Glutamatergic neuron (in vitro differentiated cells): Measurements from ENCODE around the gene ANKRD13D. TPM values are rescaled to one million over a fixed set of nuclear protein-coding genes. Genes with fewer than 3 reads are reported as not detected.

Source experiments
- DNase-seq: peaks from one replicate; pipeline ENCODE4 v3.0.0; 2022
- H3K27ac Mint-ChIP-seq: one replicate; pipeline ENCODE4 v1.8.0; 2020; ENCODE audit warnings: mild to moderate bottlenecking, mixed read lengths, inconsistent platforms; ENCODE audit not compliant: unreplicated experiment
- H3K27me3 Mint-ChIP-seq: one replicate; pipeline ENCODE4 v1.8.0; 2020; ENCODE audit warnings: mild to moderate bottlenecking, moderate library complexity, mixed read lengths, inconsistent platforms; ENCODE audit not compliant: unreplicated experiment
- H3K36me3 Mint-ChIP-seq: one replicate; pipeline ENCODE4 v1.8.0; 2020; ENCODE audit warnings: mild to moderate bottlenecking, mixed read lengths, inconsistent platforms; ENCODE audit not compliant: unreplicated experiment
- H3K4me1 Mint-ChIP-seq: one replicate; pipeline ENCODE4 v1.8.0; 2020; ENCODE audit warnings: mild to moderate bottlenecking, low read depth, mixed read lengths, inconsistent platforms; ENCODE audit not compliant: unreplicated experiment
- H3K4me3 Mint-ChIP-seq: one replicate; pipeline ENCODE4 v1.8.0; 2020; ENCODE audit warnings: mild to moderate bottlenecking, mixed read lengths, inconsistent platforms; ENCODE audit not compliant: unreplicated experiment
- H3K9me3 Mint-ChIP-seq: one replicate; pipeline ENCODE4 v1.8.0; 2020; ENCODE audit warnings: mild to moderate bottlenecking, moderate library complexity, mixed read lengths, inconsistent platforms; ENCODE audit not compliant: unreplicated experiment
- total RNA-seq: library from RNA; stranded (reverse); fragmentation: NEBNext Ultra II Directional; extraction: Animal tissue kit (Norgen Biotek cat#: 25700); gene quantifications from one replicate; pipeline ENCODE4 v1.2.1, GENCODE V29; 2021; ENCODE audit not compliant: unreplicated experiment
- TF ChIP-seq, protein P1 (sequence below): fragments of 200-600 bp; sonication (generic); IDR thresholded peaks from one replicate; pipeline ENCODE4 v1.5.0; 2021; ENCODE audit not compliant: partially characterized antibody, unreplicated experiment

Gene ANKRD13D
- total RNA-seq, 1 donor from 2014 or later: 109 TPM

DNA sequence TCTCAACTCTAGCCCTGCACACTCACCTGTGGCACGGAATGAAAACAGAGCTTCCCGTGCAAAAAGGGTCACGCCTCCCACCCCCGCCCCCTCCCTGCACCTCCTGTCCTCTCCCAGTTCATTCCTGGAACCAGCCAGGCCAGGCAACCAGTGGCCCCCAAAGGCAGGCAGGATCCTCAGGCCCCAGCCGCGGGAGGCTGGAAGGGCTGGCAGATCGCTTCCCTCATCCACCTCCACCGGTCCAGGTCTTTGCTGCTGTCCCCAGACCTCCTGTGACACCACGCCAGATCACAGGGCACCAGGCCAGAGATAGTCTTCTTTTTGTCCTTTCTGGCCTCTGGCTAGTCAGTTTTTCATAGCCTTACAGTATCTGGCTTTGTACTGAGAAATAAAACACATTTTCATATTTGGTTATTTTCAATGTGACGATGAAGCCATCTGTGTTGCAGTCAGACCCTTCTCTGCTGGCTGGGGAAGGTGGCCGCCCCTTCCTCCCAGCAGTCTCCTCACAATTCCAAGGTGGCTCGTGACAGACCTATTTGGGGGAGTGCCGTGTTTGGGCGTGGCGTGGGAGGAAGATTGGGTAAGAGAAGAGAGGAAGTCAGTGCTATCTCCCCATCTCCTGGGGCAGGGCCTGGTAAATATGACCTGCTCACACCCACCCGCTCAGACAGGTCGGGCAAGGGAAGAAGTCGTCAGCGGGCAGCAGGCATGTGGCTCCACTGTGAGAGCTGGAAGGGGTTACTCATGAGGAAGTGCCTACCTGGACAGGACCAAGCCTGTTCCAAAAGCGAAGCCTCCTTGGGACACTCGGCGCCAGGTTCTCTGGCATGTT lies 23.3 kb downstream of the ANKRD13D start:
- TF ChIP-seq, protein P1, sequence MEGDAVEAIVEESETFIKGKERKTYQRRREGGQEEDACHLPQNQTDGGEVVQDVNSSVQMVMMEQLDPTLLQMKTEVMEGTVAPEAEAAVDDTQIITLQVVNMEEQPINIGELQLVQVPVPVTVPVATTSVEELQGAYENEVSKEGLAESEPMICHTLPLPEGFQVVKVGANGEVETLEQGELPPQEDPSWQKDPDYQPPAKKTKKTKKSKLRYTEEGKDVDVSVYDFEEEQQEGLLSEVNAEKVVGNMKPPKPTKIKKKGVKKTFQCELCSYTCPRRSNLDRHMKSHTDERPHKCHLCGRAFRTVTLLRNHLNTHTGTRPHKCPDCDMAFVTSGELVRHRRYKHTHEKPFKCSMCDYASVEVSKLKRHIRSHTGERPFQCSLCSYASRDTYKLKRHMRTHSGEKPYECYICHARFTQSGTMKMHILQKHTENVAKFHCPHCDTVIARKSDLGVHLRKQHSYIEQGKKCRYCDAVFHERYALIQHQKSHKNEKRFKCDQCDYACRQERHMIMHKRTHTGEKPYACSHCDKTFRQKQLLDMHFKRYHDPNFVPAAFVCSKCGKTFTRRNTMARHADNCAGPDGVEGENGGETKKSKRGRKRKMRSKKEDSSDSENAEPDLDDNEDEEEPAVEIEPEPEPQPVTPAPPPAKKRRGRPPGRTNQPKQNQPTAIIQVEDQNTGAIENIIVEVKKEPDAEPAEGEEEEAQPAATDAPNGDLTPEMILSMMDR: no peak

DNA sequence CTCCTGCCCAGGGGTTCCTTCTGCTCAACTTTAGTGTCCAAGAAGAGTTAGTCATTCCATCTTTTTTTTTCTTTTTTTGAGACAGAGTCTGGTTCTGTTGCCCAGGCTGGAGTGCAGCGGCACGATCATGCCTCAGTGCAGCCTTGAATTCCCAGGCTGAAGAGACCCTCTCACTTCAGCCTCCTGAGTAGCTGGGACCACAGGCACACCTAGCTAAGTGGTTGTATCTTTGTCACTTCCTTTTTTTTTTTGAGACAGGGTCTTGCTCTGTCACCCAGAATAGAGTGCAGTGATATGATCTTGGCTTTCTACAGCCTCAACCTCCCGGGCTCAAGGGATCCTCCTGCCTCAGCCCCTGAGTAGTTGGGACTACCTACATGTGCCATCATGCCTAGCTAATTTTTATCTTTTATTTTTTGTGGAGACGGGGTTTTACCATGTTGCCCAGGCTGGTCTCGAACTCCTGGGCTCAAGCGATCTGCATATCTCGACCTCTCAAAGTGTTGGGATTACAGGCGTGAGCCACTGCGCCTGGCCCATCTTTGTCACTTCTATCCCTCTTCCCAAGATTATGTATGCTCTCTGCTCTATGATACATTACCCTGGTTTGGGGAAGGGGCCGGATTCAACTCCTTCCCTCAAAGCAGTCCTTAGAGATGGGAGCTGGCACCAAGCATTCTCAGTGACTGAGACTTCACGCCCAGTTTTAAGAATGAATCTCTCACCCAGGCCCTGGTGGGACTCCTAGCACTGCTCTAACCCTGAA lies 24.2 kb downstream of the ANKRD13D start:
- H3K4me1 Mint-ChIP-seq: no peaks in the 10 kb centered on the region
- no peaks in the 10 kb centered on the region for H3K36me3 Mint-ChIP-seq
- no peak for DNase-seq
- peaks cover 3% of the 10 kb centered on the region for H3K27me3 Mint-ChIP-seq
- no peak overlapping the region for H3K27ac Mint-ChIP-seq
- peaks cover 5% of the 10 kb centered on the region for H3K9me3 Mint-ChIP-seq
- TF ChIP-seq, protein P1: no peak
- H3K4me3 Mint-ChIP-seq: no peak overlapping the region

More for the DNA sequence above, 23.3 kb downstream of the ANKRD13D start:
- H3K27ac Mint-ChIP-seq: no peak overlapping the region
- no peaks in the 10 kb centered on the region for H3K4me1 Mint-ChIP-seq
- H3K27me3 Mint-ChIP-seq: peaks cover 2% of the 10 kb centered on the region
- no peaks in the 10 kb centered on the region for H3K36me3 Mint-ChIP-seq
- DNase-seq: no peak
- H3K4me3 Mint-ChIP-seq: no peak overlapping the region
- H3K9me3 Mint-ChIP-seq: peaks cover 4% of the 10 kb centered on the region

DNA sequence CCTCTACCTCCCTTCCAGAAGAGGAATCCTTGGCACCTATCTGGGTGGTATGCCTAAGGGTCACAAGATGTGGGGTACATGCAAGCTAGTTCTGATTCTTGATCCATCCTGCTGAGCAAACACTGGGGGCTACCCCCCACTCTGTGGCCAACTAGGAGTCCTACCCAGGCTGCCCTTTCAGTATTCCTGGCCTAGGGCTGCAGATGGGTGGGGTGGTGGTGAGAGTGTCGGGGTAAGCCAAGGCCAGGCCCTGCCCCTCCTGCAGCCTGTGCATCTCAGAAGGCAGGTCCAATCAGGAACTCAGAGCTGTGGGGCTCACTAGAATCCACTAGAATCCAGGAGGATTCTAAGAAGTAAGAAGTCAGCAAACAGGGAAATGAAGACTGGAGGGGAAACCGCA lies 25.1 kb downstream of the ANKRD13D start:
- DNase-seq: no peak
- TF ChIP-seq, protein P1: no peak
- Mint-ChIP-seq H3K36me3 (no peaks in the 10 kb centered on the region), H3K4me1 (no peaks in the 10 kb centered on the region), H3K27me3 (peaks cover 3% of the 10 kb centered on the region), H3K9me3 (peaks cover 5% of the 10 kb centered on the region), H3K27ac (no peak overlapping the region), H3K4me3 (no peak overlapping the region)

DNA sequence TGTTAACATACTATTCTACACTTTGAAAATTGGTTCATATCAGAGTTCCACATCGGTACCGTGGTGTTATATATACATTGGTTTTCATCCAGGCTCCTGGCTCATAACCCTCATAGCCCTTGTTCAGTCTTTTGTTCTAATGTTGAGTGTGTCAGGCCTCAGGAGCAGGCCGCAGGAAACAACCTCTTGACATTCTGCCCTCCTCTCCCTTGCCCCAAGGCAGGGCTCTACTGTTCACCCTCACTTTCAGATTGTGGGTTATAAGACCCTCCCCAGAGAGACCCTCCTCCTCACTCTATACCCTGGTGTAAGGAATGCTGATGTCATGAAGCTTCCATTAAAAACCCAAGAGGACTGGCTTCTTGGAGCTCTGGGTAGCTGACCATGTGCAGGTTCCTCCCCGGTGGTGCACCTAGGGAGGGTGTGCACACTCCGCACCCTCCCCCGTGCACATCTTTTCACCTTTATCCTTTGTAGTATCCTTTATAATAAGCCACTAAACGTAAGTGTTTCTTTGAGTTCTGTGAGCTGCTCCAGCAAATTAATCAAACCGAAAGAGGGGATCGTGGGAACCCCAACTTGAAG lies 26.3 kb downstream of the ANKRD13D start:
- Mint-ChIP-seq H3K27me3 (peaks cover 3% of the 10 kb centered on the region), H3K4me1 (no peaks in the 10 kb centered on the region), H3K27ac (no peak overlapping the region), H3K9me3 (peaks cover 3% of the 10 kb centered on the region), H3K4me3 (no peak overlapping the region), H3K36me3 (no peaks in the 10 kb centered on the region)
- no peak for DNase-seq
- TF ChIP-seq, protein P1: no peak
